Pulmonary artery endothelial cell (primary cell): ENCODE measurements around the gene NUCKS1. TPM values are rescaled to one million over a fixed set of nuclear protein-coding genes. Genes with fewer than 3 reads are reported as not detected.

Source experiments
- DNase-seq: peaks from one replicate; pipeline ENCODE4 v3.0.0-alpha.2; 2011; ENCODE audit warnings: low read depth, low spot score
- total RNA-seq: library from RNA; depleted of rRNA; stranded (reverse); fragments of >200 nt; gene quantifications from 2 replicates; pipeline ENCODE4 v1.2.3, GENCODE V29; 2014

NUCKS1 gene
- total RNA-seq, 1 donor from 2014 or later = 162 TPM

DNA sequence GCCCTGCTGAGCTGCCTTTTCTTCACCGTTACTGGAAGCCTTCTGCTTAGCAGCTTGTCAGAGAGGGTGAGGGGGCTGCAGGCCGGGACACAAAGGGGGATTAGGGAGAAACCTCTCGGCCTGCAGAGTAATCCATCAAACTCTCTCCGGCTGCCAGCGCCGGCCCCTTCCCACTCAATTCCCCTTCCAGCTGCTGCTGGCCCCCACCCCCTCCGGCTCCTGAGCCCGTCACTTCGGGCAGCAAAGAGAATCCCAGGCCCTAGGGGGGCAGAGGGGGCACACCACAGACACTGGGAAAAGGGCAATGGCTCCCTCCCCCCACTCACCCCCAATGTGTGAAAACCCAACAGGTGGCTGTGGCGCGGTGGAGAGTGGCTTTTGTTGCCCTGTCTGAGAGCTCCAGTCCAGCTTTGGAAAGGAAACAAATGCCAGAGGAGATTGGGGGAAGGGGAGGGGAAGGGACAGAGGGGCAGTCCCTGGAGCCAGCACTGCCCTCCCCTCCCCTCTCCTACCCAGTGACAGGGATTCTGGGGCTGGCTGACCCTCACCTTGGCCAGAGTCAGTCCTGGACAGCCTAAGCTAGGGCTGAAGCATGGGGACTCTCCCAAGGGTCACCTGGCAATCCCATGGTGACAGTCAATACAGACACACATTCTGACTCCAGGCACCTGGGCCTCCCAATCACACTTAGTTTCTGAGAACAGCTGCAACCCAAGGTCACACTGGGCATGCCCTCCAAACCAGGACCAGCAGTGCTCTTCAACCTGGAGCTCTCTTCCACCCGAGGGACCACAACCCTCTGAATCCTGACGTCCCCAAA lies 79.2 kb downstream of the NUCKS1 start:
- DNase-seq = no peak

DNA sequence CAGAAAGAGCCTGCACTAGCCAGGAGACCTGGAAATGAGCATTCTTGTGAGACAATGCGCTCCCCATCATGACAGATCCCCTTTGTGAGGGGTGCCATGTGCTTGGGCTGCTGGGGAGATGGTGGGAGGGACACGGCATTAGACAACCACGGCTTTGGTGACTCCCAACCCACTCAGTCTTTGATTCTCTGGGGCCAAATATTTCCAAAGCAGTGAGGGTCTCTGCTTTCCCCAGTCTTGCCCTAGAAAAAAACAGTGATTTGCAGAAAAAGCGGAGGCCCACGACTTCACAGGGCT lies 79.9 kb downstream of the NUCKS1 start:
- DNase-seq = no peak

GRCh38 chr1:205669341-205670149 lies 80.4 kb downstream of the NUCKS1 start:
- DNase-seq = no peak

DNA sequence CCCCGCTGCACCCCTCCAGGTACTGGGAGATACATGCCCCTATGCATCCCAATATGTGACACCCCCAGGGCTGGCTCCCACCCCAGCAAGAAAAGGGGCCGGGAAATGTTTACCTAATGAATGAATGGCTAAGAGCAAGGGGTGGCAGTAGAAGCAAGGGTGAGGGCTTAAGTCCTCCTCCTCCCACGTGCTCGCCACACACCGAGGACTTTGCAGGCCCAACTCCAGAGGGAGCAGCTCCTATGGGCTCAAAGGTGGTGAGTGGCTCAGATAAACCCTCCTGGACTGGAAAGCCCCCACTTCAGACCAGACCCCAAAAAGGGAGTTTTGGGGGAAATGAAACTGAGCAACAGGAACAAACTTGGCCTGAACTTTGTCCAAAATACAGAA lies 81.0 kb downstream of the NUCKS1 start:
- no peak for DNase-seq

GRCh38 chr1:205667909-205668643 lies 81.9 kb downstream of the NUCKS1 start:
- no peak for DNase-seq

DNA sequence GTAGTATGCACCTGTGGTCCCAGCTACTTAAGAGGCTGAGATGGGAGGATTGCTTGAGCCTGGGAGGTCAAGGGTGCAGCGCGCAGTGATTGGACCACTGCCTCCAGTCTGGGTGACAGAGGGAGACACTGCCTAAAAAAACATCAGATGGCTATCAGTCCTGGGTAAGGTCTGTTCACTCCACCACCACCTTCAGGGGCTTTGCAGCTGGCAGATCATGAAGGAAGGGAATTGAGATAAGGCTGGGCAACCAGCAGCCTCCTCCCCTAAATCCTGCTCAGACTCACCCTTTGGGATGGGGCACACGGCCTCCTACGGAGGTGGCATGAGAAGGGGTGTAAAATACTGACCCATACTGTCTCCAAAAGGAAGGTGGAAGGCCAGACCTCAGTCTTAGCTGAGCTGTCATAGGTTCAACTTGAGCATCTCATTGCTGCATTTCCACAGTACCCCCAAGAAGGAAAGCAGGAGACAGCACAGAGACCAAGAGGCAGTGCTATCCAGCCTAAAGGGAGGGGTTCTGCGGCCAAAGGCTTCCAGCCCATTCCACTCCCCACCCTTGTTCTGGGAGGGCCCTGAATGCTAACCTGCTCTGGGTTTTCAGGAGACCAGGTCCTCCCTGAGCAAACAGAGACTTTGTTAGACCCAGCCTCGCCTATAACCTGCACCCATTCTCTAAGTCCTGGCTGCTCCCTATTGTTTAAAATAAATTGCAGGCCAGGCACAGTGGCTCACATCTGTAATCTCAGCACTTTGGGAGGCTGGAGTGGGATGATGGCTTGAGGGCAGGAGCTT lies 83.4 kb downstream of the NUCKS1 start:
- no peak for DNase-seq

- DNase-seq = no peak
Measured at GRCh38 chr1:205665201-205666045, 84.6 kb downstream of the NUCKS1 start.

GRCh38 chr1:205664399-205665017 lies 85.5 kb downstream of the NUCKS1 start:
- DNase-seq = no peak

- DNase-seq = no peak
Measured at GRCh38 chr1:205663286-205663936, 86.6 kb downstream of the NUCKS1 start.

Other genes with a start within 250 kb of the NUCKS1 start
- 0.18 TPM in 1 of 2 replicates, not detected in the other for gene CDK18, start 245.5 kb downstream of the NUCKS1 start, total RNA-seq
- gene ELK4, start 118.2 kb downstream of the NUCKS1 start, total RNA-seq = 22.9 and 28.2 TPM in 2 replicates
- 8.3 and 9.8 TPM in 2 replicates for gene SLC45A3, start 69.7 kb downstream of the NUCKS1 start, total RNA-seq
- 26.6 and 40.6 TPM in 2 replicates for gene RAB29, start 25.3 kb upstream of the NUCKS1 start, total RNA-seq
- gene SLC41A1, start 63.0 kb upstream of the NUCKS1 start, total RNA-seq = 9.4 and 15.3 TPM in 2 replicates
- gene PM20D1, start 100.0 kb upstream of the NUCKS1 start, total RNA-seq = 0.04 TPM in 1 of 2 replicates, not detected in the other
- 0.04 TPM in 1 of 2 replicates, not detected in the other for gene SLC26A9, start 193.3 kb upstream of the NUCKS1 start, total RNA-seq